Activated CD4-positive, alpha-beta memory T cell treated with anti-CD3 and anti-CD28 coated beads for 36 hours (primary cell): ENCODE data around the gene GMNN. TPM values are rescaled to one million over a fixed set of nuclear protein-coding genes. Genes with fewer than 3 reads are reported as not detected.

Experiments used
- CTCF ChIA-PET: fragments of 350-600 bp; sonication (Branson Sonifier 250); formaldehyde crosslinking; loops from one replicate; lab custom pipeline; 2021; ENCODE audit warnings: antibody characterized with exemption, inconsistent platforms; lab: Charles Lee
- POLR2A ChIA-PET: fragments of 350-600 bp; sonication (Branson Sonifier 250); formaldehyde crosslinking; loops from one replicate; lab custom pipeline; 2021; ENCODE audit warnings: antibody characterized with exemption; lab: Charles Lee
- DNase-seq: peaks from one replicate; pipeline ENCODE4 v3.0.0-alpha.2; 2020
- H3K27ac Mint-ChIP-seq: one replicate; pipeline ENCODE4 v1.8.0; 2021; ENCODE audit warnings: mixed read lengths
- H3K27me3 Mint-ChIP-seq: one replicate; pipeline ENCODE4 v1.8.0; 2021; ENCODE audit warnings: mixed read lengths
- H3K36me3 Mint-ChIP-seq: one replicate; pipeline ENCODE4 v1.8.0; 2021; ENCODE audit warnings: mixed read lengths
- H3K4me1 Mint-ChIP-seq: one replicate; pipeline ENCODE4 v1.8.0; 2021; ENCODE audit warnings: low read depth, mixed read lengths
- H3K4me3 Mint-ChIP-seq: one replicate; pipeline ENCODE4 v1.8.0; 2021; ENCODE audit warnings: mild to moderate bottlenecking, mixed read lengths
- H3K9me3 Mint-ChIP-seq: one replicate; pipeline ENCODE4 v1.8.0; 2021; ENCODE audit warnings: mixed read lengths
- intact Hi-C: fragments of 100-400 bp; cut with micrococcal nuclease; formaldehyde crosslinking; loops from one replicate; pipeline ENCODE4 v1.15.1; 2023
- total RNA-seq, 2 experiments: library from RNA; stranded (reverse); gene quantifications; one replicate each; pipeline ENCODE4 v1.2.3, GENCODE V29; 2021

GMNN gene
- total RNA-seq, 2 experiments from 2014 or later: 76.5 to 77.4 TPM

DNA sequence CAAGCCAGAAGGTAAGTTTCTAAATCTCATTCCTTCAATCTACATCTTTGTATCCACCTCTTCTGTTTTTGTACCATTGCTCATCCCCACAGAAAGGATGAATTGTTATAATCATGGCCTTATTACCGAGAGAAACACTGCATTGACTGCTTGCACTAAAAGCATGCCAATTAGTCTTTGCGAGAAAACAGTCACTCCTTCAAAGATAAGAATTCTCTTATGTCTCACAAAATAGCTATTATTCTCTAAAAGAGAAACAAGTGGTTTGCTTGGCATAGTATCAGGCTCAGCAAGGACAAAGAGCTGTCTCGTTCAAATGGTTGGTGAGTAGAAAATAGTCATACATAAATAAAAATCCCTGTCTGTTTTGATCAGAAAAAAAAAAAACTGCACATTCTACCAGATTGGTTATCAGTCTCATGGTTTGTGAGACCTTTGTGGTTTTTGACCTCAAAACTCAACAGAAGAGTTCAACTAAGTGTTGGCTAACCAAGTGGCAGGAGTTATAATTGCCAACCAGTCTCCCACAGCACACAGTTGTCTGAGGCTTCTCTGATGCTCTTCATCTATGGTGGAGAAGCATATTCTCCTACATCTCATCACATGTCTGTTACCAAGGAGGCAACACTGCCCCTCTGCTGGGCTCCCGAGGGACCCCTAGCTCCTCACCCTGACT is 59.1 kb downstream of the GMNN start:
- intact Hi-C loops: loop anchor here (5.0 kb wide), 1 partner anchor 57 kb away; no protein-coding TSS in a partner anchor
- DNase-seq: no peak

More for the DNA sequence above, 59.1 kb downstream of the GMNN start:
- H3K27ac Mint-ChIP-seq: peak overlapping the region; percentile 16
- H3K4me1 Mint-ChIP-seq: peaks cover 51% of the 10 kb centered on the region
- no peaks in the 10 kb centered on the region for H3K27me3 Mint-ChIP-seq
- H3K4me3 Mint-ChIP-seq: no peak overlapping the region
- H3K9me3 Mint-ChIP-seq: no peaks in the 10 kb centered on the region
- ChIA-PET POLR2A (no interaction called here), CTCF (interaction anchor here (0.7 to 2.2 kb wide), 4 partner anchors 22 to 193 kb away, joined by 4 to 6 read pairs (median 5); no protein-coding TSS in a partner anchor)
- H3K36me3 Mint-ChIP-seq: peaks cover 45% of the 10 kb centered on the region

Other genes starting within 250 kb of the GMNN start
- gene KIAA0319, start 128.7 kb upstream of the GMNN start, total RNA-seq: under 1 TPM; 0.14 to 0.19 TPM
- gene TDP2, start 108.0 kb upstream of the GMNN start, total RNA-seq: 10 to 100 TPM; 47.5 to 48.6 TPM
- gene ACOT13, start 107.9 kb upstream of the GMNN start, total RNA-seq: 10 to 100 TPM; 33.7 to 35.9 TPM
- gene C6orf62, start 55.8 kb upstream of the GMNN start, total RNA-seq: 100 to 1,000 TPM; 130 to 134 TPM
- gene ARMH2, start 24.0 kb downstream of the GMNN start, total RNA-seq: not detected
- gene RIPOR2, start 161.0 kb downstream of the GMNN start, total RNA-seq: 10 to 100 TPM; 64.5 to 68.7 TPM